ENCODE data around the gene KRT37. TPM values are rescaled to one million over a fixed set of nuclear protein-coding genes. Genes with fewer than 3 reads are reported as not detected.

Gene KRT37
- total and polyA plus RNA-seq, 9 of the 15 experiments (the other 6 are each of a cell fraction or from before 2014, with no cell fraction given): not detected

GRCh38 chr17:41444186-41444585 is 19.8 kb upstream of the KRT37 start (continued):
- TF ChIP-seq, protein P1, sequence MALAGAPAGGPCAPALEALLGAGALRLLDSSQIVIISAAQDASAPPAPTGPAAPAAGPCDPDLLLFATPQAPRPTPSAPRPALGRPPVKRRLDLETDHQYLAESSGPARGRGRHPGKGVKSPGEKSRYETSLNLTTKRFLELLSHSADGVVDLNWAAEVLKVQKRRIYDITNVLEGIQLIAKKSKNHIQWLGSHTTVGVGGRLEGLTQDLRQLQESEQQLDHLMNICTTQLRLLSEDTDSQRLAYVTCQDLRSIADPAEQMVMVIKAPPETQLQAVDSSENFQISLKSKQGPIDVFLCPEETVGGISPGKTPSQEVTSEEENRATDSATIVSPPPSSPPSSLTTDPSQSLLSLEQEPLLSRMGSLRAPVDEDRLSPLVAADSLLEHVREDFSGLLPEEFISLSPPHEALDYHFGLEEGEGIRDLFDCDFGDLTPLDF (CRISPR knock-in tag; IDR thresholded peaks at IDR 0.05): no peak
- TF ChIP-seq FOXP1 (CRISPR knock-in tag; IDR thresholded peaks at IDR 0.05) (no peak), STAG1 (CRISPR knock-in tag; IDR thresholded peaks at IDR 0.05; ENCODE audit: borderline replicate concordance) (no peak), NFIC (IDR thresholded peaks at IDR 0.05) (no peak)

DNA sequence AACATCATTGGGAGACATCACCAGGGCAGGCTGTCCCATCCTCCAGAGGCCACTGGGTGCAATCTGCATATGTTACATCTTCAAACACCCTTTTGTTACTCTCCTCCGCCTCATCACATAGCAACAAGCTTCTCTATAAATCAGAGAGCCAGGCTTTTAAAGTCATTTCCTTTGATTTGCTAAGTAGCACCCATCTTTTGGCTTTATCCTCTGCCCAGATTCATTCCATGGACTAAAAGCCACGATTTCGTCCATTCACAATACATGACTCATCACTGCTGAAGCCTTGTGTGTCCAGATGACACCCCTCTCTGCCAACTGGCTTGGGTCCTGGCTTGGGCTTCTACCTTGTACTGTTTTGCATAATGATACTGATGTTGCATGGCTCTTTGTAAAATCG is 18.4 kb upstream of the KRT37 start:
- no peak for FAIRE-seq
- Histone ChIP-seq H3K4me1 (replicated peaks in 1 of 2; ENCODE audit: control insufficient read depth in 2 of 2, insufficient read depth in 2 of 2, low read length in 2 of 2) (no peaks in the 10 kb centered on the region), H2AFZ (ENCODE audit: low read depth, low read length) (no peak overlapping the region), H3K4me3 (no peak overlapping the region), H3K9me1 (ENCODE audit: control insufficient read depth, insufficient read depth, low read length) (no peaks in the 10 kb centered on the region), H4K20me1 (replicated peaks; ENCODE audit: control insufficient read depth, insufficient read depth, low read length) (no peaks in the 10 kb centered on the region), H3K27ac (ENCODE audit: extremely low read depth, low read depth, low read length) (no peak overlapping the region), H3K79me2 (ENCODE audit: control insufficient read depth, insufficient read depth, low read length) (no peaks in the 10 kb centered on the region; the same call in 2 of the 3 replicates), H3K4me2 (ENCODE audit: insufficient read depth, low read length) (no peak overlapping the region), H3K27me3 (ENCODE audit: control insufficient read depth in 2 of 2, insufficient read depth in 2 of 2, low read length in 2 of 2) (peaks cover 4 to 36% of the 10 kb centered on the region in 2 experiments; a peak in 4 of 5 replicates), H3K9me3 (replicated peaks; ENCODE audit: control insufficient read depth, insufficient read depth, low read depth, low read length) (no peaks in the 10 kb centered on the region), H3K36me3 (ENCODE audit: control insufficient read depth, insufficient read depth, low read length) (no peaks in the 10 kb centered on the region), H3K9ac (ENCODE audit: insufficient read depth in 1 of 2, low read depth in 2 of 2, low read length in 2 of 2) (no peak overlapping the region)
- intact Hi-C loops (cut with micrococcal nuclease) (no loop called here), in situ Hi-C loops (cut with MboI) (no loop called here)
- TF ChIP-seq ZC3H4 (CRISPR knock-in tag; IDR thresholded peaks at IDR 0.05; ENCODE audit: borderline replicate concordance) (no peak), SIN3A (IDR thresholded peaks at IDR 0.05; ENCODE audit: borderline replicate concordance in 2 of 2, control insufficient read depth in 1 of 2, low read depth in 2 of 2, low read length in 2 of 2) (no peak), ADNP (tag; IDR thresholded peaks at IDR 0.05) (no peak), SMAD4 (CRISPR knock-in tag; conservative IDR thresholded peaks at IDR 0.05) (no peak), ZNF79 (CRISPR knock-in tag; IDR thresholded peaks at IDR 0.05; ENCODE audit: low read depth) (no peak), POLR2AphosphoS5 (IDR thresholded peaks at IDR 0.05; ENCODE audit: control insufficient read depth, insufficient read depth, low read depth, low read length) (no peak)
- TF ChIP-seq, protein P2, sequence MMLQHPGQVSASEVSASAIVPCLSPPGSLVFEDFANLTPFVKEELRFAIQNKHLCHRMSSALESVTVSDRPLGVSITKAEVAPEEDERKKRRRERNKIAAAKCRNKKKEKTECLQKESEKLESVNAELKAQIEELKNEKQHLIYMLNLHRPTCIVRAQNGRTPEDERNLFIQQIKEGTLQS (IDR thresholded peaks at IDR 0.05): 0 out of 2 replicates have a peak, but pooled peaks have one; percentile 15
- TF ChIP-seq, protein P2 (CRISPR knock-in tag; conservative IDR thresholded peaks at IDR 0.05): no peak
- TF ChIP-seq, protein P3, sequence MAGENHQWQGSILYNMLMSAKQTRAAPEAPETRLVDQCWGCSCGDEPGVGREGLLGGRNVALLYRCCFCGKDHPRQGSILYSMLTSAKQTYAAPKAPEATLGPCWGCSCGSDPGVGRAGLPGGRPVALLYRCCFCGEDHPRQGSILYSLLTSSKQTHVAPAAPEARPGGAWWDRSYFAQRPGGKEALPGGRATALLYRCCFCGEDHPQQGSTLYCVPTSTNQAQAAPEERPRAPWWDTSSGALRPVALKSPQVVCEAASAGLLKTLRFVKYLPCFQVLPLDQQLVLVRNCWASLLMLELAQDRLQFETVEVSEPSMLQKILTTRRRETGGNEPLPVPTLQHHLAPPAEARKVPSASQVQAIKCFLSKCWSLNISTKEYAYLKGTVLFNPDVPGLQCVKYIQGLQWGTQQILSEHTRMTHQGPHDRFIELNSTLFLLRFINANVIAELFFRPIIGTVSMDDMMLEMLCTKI (IDR thresholded peaks at IDR 0.05; ENCODE audit: partially characterized antibody): no peak
- TF ChIP-seq, protein P4, sequence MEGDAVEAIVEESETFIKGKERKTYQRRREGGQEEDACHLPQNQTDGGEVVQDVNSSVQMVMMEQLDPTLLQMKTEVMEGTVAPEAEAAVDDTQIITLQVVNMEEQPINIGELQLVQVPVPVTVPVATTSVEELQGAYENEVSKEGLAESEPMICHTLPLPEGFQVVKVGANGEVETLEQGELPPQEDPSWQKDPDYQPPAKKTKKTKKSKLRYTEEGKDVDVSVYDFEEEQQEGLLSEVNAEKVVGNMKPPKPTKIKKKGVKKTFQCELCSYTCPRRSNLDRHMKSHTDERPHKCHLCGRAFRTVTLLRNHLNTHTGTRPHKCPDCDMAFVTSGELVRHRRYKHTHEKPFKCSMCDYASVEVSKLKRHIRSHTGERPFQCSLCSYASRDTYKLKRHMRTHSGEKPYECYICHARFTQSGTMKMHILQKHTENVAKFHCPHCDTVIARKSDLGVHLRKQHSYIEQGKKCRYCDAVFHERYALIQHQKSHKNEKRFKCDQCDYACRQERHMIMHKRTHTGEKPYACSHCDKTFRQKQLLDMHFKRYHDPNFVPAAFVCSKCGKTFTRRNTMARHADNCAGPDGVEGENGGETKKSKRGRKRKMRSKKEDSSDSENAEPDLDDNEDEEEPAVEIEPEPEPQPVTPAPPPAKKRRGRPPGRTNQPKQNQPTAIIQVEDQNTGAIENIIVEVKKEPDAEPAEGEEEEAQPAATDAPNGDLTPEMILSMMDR (IDR thresholded peaks at IDR 0.05 in 2 of 3, conservative IDR thresholded peaks at IDR 0.05 in 1 of 3; ENCODE audit: insufficient read depth in 2 of 3, low read depth in 1 of 3, low read length in 3 of 3): no peak
- CTCF ChIA-PET (ENCODE audit: low intra/inter-chr PET ratio): no interaction called here
- DNase-seq (ENCODE audit: extremely low read depth in 1 of 4, low spot score in 3 of 4): no peak
- POLR2A ChIA-PET: no interaction called here
- no TSS peak for BruUV-seq (replicated peaks)
- 0% methylated on average over 4 of the region's 4 CpGs for WGBS (ENCODE audit: insufficient coverage, low coverage, missing lambda C conversion rate)
- ATAC-seq: no peak

Measured in K562 (cell line).